ENCODE data around the gene NOD2. TPM values are rescaled to one million over a fixed set of nuclear protein-coding genes. Genes with fewer than 3 reads are reported as not detected.
A peak's percentile ranks its signal among the peaks of the same experiment; 100 is the strongest.

Gene NOD2
- total RNA-seq, 1 experiment from 2014 or later = 5.4 TPM

DNA sequence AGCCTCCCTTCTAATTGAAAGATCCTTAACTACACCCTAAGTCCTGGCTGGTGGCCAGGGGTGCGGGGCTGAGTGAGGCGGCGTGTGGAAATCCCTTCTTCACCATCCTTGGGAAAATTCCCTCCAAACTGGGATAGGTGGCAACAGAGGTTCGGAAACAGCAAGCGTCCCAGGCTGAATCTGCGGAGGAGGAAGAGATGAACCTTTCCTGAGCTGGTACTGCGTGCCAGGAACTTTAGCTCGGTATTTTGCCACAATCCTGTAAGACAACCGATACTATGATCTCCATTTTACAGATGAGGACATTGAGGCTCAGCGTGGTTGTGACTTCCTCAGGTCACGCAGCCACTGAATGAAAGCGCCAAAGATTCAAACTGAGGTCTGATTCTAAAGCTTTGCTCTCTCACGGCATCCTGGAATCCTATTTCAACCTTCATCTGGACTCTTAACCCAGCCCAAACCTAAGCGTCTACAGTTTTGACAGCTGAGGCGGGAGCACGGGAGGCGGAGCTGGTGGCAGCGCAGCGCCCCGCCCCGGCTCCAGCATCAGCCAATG, 47.9 kb downstream of the NOD2 start:
- intact Hi-C loops (cut with micrococcal nuclease) = no loop called here
- Histone ChIP-seq H3K27me3 (ENCODE audit: insufficient read depth, low read length) (no peaks in the 10 kb centered on the region), H2AFZ (ENCODE audit: low read depth, low read length, poor library complexity, severe bottlenecking) (peak overlapping the region; percentile 52), H3K79me2 (ENCODE audit: insufficient read depth, low read length) (no peaks in the 10 kb centered on the region), H3K27ac (ENCODE audit: low read depth, low read length) (no peak overlapping the region), H3K9me2 (ENCODE audit: insufficient read depth) (no peaks in the 10 kb centered on the region), H3K9ac (ENCODE audit: low read length) (no peak overlapping the region), H3K4me1 (ENCODE audit: control insufficient read depth in 1 of 2, insufficient read depth in 2 of 2, low read length in 2 of 2) (peaks cover 2 to 15% of the 10 kb centered on the region in 2 experiments; a peak in 2 of 4 replicates), H3K4me3 (replicated peaks in 1 of 2; ENCODE audit: low read depth in 1 of 2, low read length in 2 of 2) (peak overlapping the region; percentile 14 to 69), H3K9me3 (ENCODE audit: control insufficient read depth in 1 of 2, insufficient read depth in 1 of 2, low read depth in 1 of 2, low read length in 2 of 2) (no peaks in the 10 kb centered on the region), H3K36me3 (ENCODE audit: control insufficient read depth in 1 of 2, insufficient read depth in 2 of 2, low read length in 2 of 2) (no peaks in the 10 kb centered on the region), H4K20me1 (ENCODE audit: insufficient read depth) (no peaks in the 10 kb centered on the region), H3K4me2 (ENCODE audit: low read length) (peak overlapping the region; percentile 91)
- ChIA-PET CTCF (interaction anchor here (0.8 to 1.3 kb wide), 3 partner anchors 65 to 76 kb away, joined by 3 to 8 read pairs (median 6); no protein-coding TSS in a partner anchor), POLR2A (no interaction called here), RAD21 (ENCODE audit: low non-redundant PET in 1 of 2, low total read pairs in 2 of 2, uncharacterized antibody in 2 of 2, unreplicated experiment in 2 of 2) (interaction anchor here in 1 of 2 experiments (0.6 kb wide), 1 partner anchor 287 kb away, joined by 4 read pairs; no protein-coding TSS in a partner anchor)
- ATAC-seq = 0 out of 2 replicates have a peak, but pooled peaks have one; percentile 1
- DNase-seq (ENCODE audit: low read depth, low spot score) = no peak
- BruUV-seq (replicated peaks) = no TSS peak
- no peak for TF ChIP-seq EGR1 (IDR thresholded peaks at IDR 0.05; ENCODE audit: low read depth)
- TF ChIP-seq SIN3A (IDR thresholded peaks at IDR 0.05; ENCODE audit: low read depth) = no peak
- no peak for TF ChIP-seq SRF (IDR thresholded peaks at IDR 0.05; ENCODE audit: low read depth)
- TF ChIP-seq RAD21 (IDR thresholded peaks at IDR 0.05; ENCODE audit: low read depth) = no peak
- TF ChIP-seq, protein P1, sequence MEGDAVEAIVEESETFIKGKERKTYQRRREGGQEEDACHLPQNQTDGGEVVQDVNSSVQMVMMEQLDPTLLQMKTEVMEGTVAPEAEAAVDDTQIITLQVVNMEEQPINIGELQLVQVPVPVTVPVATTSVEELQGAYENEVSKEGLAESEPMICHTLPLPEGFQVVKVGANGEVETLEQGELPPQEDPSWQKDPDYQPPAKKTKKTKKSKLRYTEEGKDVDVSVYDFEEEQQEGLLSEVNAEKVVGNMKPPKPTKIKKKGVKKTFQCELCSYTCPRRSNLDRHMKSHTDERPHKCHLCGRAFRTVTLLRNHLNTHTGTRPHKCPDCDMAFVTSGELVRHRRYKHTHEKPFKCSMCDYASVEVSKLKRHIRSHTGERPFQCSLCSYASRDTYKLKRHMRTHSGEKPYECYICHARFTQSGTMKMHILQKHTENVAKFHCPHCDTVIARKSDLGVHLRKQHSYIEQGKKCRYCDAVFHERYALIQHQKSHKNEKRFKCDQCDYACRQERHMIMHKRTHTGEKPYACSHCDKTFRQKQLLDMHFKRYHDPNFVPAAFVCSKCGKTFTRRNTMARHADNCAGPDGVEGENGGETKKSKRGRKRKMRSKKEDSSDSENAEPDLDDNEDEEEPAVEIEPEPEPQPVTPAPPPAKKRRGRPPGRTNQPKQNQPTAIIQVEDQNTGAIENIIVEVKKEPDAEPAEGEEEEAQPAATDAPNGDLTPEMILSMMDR (IDR thresholded peaks at IDR 0.05 in 2 of 3, conservative IDR thresholded peaks at IDR 0.05 in 1 of 3; ENCODE audit: borderline replicate concordance in 1 of 3, insufficient read depth in 1 of 3, low read depth in 2 of 3, low read length in 2 of 3) = no peak
